PFSK-1 (cell line): ENCODE data around the gene MTF1.

Experiments used
- FOXP2 ChIP-seq: optimal IDR thresholded peaks from 2 replicates; pipeline ENCODE3; 2011; ENCODE audit warnings: borderline replicate concordance, control low read depth, inconsistent platforms; ENCODE audit not compliant: insufficient read depth; ENCODE audit errors: extremely low read length, extremely low read depth
- POLR2AphosphoS5 ChIP-seq: IDR thresholded peaks from 2 replicates; pipeline ENCODE4 v1.6.1; 2012; ENCODE audit warnings: low read depth, mild to moderate bottlenecking, control low read depth, low read length, moderate library complexity
- SIN3A ChIP-seq: IDR thresholded peaks from 2 replicates; pipeline ENCODE4 v1.6.1; 2012; ENCODE audit warnings: mild to moderate bottlenecking, low read length, moderate library complexity, borderline replicate concordance; ENCODE audit not compliant: insufficient read depth
- TAF1 ChIP-seq: IDR thresholded peaks from 2 replicates; pipeline ENCODE4 v1.6.1; 2012; ENCODE audit warnings: low read length, control low read depth, borderline replicate concordance; ENCODE audit not compliant: insufficient read depth
- TF ChIP-seq, protein P1 (sequence below), 2 experiments: IDR thresholded peaks; 2 replicates each; pipeline versions ENCODE4 v1.6.1 to v1.8.0; 2011 to 2012; ENCODE audit warnings: low read depth in 2 of 2, low read length in 2 of 2, control low read depth in 1 of 2, inconsistent platforms in 1 of 2, mild to moderate bottlenecking in 1 of 2, moderate library complexity in 1 of 2; ENCODE audit not compliant: insufficient read depth in 1 of 2

MTF1 gene

DNA sequence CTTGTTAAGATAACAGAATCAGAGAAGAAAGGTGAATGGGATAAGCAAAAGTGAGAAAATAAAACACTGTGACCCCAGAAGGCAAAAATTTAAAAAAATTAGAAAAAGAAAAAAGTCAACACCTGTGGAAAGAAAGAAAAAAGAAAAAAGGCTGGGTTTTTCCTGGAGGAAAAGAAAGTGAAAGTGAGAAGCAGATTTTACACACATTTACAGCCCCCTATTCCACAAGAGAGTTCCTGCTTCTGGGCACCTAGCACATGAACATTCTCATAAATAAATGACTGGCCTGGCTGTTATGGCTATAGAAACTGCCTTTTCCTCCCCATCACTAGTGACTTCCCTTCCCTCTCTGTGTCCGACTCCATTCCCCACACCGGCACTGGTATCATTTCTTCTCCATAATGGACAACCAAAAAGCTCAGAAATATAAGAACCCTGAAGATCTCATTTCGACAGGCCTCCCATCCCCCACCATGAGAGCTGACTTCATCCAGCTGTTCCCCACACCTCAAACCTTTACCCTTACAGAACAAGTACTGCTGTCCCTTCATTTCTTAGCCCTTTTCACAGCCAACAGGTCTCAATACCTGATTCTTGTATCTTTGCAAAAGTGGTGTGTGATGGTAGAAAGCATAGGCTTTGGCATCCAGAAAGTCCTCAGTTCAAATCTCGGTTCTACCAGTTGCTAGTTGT, 12.6 kb downstream of the MTF1 start:
- no peak for TF ChIP-seq FOXP2
- no peak for TF ChIP-seq POLR2AphosphoS5
- TF ChIP-seq, protein P1, sequence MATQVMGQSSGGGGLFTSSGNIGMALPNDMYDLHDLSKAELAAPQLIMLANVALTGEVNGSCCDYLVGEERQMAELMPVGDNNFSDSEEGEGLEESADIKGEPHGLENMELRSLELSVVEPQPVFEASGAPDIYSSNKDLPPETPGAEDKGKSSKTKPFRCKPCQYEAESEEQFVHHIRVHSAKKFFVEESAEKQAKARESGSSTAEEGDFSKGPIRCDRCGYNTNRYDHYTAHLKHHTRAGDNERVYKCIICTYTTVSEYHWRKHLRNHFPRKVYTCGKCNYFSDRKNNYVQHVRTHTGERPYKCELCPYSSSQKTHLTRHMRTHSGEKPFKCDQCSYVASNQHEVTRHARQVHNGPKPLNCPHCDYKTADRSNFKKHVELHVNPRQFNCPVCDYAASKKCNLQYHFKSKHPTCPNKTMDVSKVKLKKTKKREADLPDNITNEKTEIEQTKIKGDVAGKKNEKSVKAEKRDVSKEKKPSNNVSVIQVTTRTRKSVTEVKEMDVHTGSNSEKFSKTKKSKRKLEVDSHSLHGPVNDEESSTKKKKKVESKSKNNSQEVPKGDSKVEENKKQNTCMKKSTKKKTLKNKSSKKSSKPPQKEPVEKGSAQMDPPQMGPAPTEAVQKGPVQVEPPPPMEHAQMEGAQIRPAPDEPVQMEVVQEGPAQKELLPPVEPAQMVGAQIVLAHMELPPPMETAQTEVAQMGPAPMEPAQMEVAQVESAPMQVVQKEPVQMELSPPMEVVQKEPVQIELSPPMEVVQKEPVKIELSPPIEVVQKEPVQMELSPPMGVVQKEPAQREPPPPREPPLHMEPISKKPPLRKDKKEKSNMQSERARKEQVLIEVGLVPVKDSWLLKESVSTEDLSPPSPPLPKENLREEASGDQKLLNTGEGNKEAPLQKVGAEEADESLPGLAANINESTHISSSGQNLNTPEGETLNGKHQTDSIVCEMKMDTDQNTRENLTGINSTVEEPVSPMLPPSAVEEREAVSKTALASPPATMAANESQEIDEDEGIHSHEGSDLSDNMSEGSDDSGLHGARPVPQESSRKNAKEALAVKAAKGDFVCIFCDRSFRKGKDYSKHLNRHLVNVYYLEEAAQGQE (IDR thresholded peaks at IDR 0.05; ENCODE audit: insufficient read depth in 1 of 2, low read depth in 2 of 2, low read length in 2 of 2): no peak
- TF ChIP-seq TAF1: no peak
- no peak for TF ChIP-seq SIN3A

DNA sequence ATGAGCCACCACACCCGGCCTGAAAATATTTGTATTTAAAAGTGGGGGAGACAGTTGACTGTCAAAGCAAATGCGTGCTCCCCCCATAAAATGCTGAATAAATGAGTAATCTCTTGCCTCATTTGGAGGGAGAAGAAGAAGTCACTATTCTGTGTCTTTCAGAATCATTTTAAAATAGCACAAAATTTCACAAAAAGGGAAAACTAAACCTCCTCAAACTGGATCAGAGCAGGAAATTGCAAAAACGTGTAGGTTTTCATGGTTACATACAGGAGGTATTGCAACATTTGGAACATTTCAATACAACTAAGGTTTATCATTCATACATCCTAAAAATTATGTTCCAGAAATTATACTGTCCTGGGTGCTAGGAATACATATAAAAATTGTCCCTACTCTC, 13.6 kb downstream of the MTF1 start:
- TF ChIP-seq FOXP2 (no peak), POLR2AphosphoS5 (no peak), SIN3A (no peak), TAF1 (no peak)
- TF ChIP-seq, protein P1 (IDR thresholded peaks at IDR 0.05; ENCODE audit: insufficient read depth in 1 of 2, low read depth in 2 of 2, low read length in 2 of 2): no peak

DNA sequence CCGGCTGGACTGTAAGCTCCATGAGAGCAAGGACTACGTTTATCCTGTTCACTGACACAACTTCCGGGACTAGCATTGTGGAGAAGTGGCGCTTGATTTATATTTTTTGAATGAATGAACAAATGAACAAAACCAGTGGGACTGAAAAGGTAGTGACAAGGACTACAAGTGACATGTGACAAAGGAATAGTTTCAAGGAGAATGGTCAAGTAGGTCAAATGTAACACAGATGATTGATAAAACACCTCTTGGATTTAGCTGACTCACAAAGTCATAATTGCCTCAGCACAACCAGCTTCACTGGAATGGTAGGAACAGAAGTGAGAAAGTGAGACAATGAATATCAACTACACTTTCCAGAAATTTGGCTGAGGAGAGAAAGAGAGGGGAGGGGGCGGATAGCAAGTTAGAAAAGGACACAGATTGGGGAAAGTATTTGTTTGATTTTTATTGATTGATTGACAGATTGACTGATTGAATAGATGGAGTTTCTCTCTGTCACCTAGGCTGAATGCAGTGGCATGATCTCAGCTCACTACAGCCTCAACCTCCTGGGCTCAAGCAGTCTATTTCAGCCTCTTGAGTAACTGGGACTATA, 14.2 kb downstream of the MTF1 start:
- no peak for TF ChIP-seq POLR2AphosphoS5

DNA sequence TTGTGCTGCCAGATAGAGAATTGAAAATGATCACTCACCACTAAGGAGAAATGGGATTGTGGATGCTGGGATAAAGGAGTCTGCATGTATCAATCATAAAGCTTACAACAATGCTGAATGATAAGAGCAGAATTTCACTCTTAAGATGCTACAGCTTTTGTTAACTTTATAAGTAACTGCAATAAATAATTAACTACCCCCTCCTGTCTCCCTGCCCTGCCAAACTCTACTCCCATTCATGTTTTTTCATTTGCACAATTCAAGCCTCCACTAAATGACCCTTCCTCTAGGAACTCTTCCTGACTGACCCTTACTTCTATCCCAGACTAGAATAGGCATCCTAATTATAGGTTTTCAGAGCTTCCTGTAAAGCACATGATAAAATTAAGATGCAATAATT, 14.9 kb downstream of the MTF1 start:
- no peak for TF ChIP-seq TAF1
- TF ChIP-seq FOXP2: no peak
- TF ChIP-seq SIN3A: no peak
- TF ChIP-seq POLR2AphosphoS5: no peak
- TF ChIP-seq, protein P1 (IDR thresholded peaks at IDR 0.05; ENCODE audit: insufficient read depth in 1 of 2, low read depth in 2 of 2, low read length in 2 of 2): no peak

DNA sequence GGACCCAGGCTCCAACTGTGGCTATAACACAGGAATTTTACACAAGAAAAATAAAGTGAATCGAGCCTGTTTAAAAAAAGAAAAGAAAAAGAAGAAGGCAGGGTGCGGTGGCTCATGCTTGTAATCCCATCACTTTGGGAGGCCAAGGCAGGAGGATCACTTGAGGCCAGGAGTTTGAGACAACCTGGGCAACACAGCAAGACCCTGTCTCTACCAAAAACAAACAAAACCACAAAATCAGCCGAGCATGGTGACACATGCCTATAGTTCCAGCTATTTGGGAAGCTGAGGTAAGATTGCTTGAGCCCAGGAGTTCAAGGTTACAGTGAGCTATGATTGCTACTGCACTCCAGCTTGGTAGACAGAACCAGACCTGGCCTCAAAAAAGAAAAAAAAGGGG, 17.7 kb downstream of the MTF1 start:
- TF ChIP-seq SIN3A (no peak), FOXP2 (no peak), TAF1 (no peak)
- TF ChIP-seq, protein P1 (IDR thresholded peaks at IDR 0.05; ENCODE audit: insufficient read depth in 1 of 2, low read depth in 2 of 2, low read length in 2 of 2): no peak
